T-helper 2 cell treated with Interferon-gamma antibody and Interleukin-4, amounts not matched to agents 5 μg/mL and 100 μg/mL, for 36 hours (primary cell): ENCODE measurements around the gene GLIPR1L1.
"Not testable (repeated sequence)": the region's sequence is repeated elsewhere in the genome, so short reads cannot be mapped to it uniquely, and the experiment has no call there.

Source experiments
- DNase-seq: peaks from one replicate; pipeline ENCODE4 v3.0.0; 2021; ENCODE audit warnings: low spot score
- H3K27ac Mint-ChIP-seq: one replicate; pipeline ENCODE4 v1.8.0; 2021; ENCODE audit warnings: mild to moderate bottlenecking, mixed read lengths
- H3K27me3 Mint-ChIP-seq: one replicate; pipeline ENCODE4 v1.8.0; 2021; ENCODE audit warnings: low read depth, mixed read lengths
- H3K36me3 Mint-ChIP-seq: one replicate; pipeline ENCODE4 v1.8.0; 2021; ENCODE audit warnings: low read depth, mixed read lengths
- H3K4me1 Mint-ChIP-seq: one replicate; pipeline ENCODE4 v1.8.0; 2021; ENCODE audit warnings: low read depth, mixed read lengths
- H3K4me3 Mint-ChIP-seq: one replicate; pipeline ENCODE4 v1.8.0; 2022; ENCODE audit warnings: mild to moderate bottlenecking, moderate library complexity, mixed read lengths
- H3K9me3 Mint-ChIP-seq: one replicate; pipeline ENCODE4 v1.8.0; 2021; ENCODE audit warnings: mixed read lengths

Gene GLIPR1L1

DNA sequence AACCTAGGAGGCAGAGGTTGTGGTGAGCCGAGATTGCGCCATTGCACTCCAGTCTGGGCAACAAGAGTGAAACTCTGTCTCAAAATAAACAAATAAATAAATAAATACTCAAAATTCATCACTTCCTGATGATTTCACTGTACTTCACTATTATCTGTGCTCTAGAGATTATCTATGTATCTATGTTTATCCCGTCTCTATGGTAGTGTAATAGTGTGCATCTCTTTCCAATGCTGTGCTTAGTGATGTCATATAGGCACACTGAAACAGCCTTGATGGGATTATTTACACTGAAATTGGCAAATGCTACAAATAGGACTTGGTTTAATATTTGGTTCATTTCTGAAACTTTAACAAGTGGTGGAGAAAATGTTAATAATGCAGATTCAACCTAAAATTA, 10.8 kb upstream of the GLIPR1L1 start:
- peaks cover 28% of the 10 kb centered on the region for H3K27me3 Mint-ChIP-seq
- H3K27ac Mint-ChIP-seq = no peak overlapping the region
- no peaks in the 10 kb centered on the region for H3K9me3 Mint-ChIP-seq
- no peaks in the 10 kb centered on the region for H3K36me3 Mint-ChIP-seq
- H3K4me3 Mint-ChIP-seq = no peak overlapping the region
- no peak for DNase-seq
- no peaks in the 10 kb centered on the region for H3K4me1 Mint-ChIP-seq

DNA sequence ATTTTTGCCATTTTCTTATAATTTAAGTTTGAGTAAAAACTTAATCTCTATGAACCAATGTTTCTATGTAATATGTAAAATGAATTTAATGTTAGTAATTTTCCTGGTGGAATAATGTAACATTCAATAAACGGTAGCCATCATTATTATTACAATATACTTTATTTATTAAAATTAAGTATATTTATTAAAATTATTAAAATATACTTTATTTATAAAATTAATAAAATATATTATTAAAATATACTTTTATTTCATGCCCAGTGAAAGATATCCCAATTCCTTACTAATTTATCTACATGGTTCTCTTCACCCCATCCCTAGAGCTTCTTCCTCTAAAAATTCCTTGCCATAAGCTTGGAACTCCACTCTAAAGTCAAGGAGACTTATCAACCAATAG, 6.8 kb upstream of the GLIPR1L1 start:
- Mint-ChIP-seq H3K4me3 (no peak overlapping the region), H3K27me3 (peaks cover 44% of the 10 kb centered on the region)
- DNase-seq = no peak

DNA sequence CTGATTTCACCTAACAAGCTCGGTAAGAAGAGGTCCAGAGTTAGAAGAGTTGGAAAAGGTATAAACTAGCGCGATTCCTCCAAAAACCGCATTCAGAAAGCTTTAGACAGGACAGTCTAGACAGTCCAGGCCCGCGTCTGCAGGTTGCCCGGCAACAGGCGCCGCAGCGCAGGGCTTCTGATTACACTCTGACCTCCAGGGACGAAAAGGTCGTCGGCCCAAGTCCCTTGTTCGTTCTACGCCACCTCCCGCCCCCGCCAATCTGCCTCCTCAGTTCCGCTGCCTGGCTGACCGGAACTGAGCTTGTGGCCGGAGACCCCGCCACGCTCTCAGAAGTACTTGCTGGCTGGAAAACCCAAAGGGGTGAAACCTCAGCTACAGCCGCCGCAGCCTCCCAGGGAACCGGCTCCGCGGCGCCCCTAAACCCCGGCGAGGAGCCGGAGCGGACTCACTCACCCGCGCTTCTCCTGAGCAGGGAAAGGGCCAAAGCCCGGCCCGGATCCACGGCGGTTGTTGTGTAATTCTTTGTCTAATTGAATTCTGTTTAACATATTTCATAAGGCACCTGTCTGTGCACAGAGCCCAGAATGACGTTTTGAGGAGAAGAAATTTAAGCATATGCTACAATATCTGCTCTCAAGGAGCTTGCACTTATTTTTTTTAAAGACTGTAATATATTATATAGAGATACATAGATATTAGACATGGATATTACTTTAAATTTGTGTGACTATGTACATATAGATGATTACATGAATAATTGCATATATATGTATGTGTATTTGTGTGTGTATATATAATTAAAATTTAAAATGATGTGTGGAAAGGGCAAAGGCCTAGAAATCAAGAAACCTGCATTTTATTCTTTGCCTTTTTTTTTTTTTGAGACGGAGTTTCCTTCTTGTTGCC, 4.3 kb upstream of the GLIPR1L1 start, which contains the start of gene CAPS2:
Gene CAPS2 (minus strand): TSS at position 407 of the 909 bp plus-strand sequence. CDS start 3,826 bp downstream, outside the sequence.
- peak; percentile 60 for DNase-seq
- H3K4me1 Mint-ChIP-seq = peaks cover 18% of the 10 kb centered on the region
- peaks cover 65% of the 10 kb centered on the region for H3K27me3 Mint-ChIP-seq
- H3K27ac Mint-ChIP-seq = no peak within 1 kb of the TSS
- H3K36me3 Mint-ChIP-seq = no peaks in the 10 kb centered on the region
- peak within 1 kb of the TSS; percentile 84 for H3K4me3 Mint-ChIP-seq
- H3K9me3 Mint-ChIP-seq = no peaks in the 10 kb centered on the region

More for the DNA sequence above, 6.8 kb upstream of the GLIPR1L1 start:
- no peaks in the 10 kb centered on the region for H3K36me3 Mint-ChIP-seq
- H3K9me3 Mint-ChIP-seq = no peaks in the 10 kb centered on the region
- peaks cover 7% of the 10 kb centered on the region for H3K4me1 Mint-ChIP-seq
- no peak overlapping the region for H3K27ac Mint-ChIP-seq

DNA sequence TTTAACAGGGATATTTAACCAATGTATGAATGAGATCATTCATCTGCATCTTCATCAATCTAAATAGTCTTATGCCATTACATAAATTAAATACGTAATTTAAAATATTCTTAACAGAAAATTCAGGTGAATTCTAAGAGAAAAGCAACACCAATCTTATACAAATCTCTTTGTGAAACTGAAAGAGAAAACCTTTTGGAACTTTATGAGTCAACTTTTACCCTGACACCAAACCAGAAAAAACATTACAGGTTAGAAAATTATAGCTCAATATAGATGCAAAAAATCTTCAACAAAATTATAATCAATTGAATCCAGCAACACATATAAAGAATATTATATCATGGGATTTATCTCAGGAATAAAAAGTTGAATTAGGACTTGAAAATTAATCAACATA, 3.4 kb downstream of the GLIPR1L1 start:
- H3K36me3 Mint-ChIP-seq = no peaks in the 10 kb centered on the region
- no peaks in the 10 kb centered on the region for H3K9me3 Mint-ChIP-seq
- DNase-seq = no peak
- H3K4me3 Mint-ChIP-seq = no peak overlapping the region
- H3K27me3 Mint-ChIP-seq = peaks cover 64% of the 10 kb centered on the region
- H3K4me1 Mint-ChIP-seq = peaks cover 20% of the 10 kb centered on the region
- no peak overlapping the region for H3K27ac Mint-ChIP-seq

DNA sequence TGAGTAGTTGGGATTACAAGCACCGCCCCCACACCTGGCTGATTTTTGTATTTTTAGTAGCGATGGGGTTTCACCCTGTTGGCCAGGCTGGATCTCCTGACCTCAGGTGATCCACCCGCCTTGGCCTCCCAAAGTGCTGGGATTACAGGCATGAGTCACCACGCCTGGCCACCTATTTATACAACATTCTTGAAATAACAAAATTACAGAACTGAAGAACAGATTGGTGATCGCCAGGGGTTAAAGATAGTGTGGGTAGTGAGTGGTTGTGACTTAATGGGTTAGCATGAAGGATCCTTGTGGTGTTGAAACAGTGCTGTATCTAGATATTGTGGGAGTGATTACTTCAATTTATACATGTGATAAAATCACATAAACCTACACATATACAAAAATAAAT, 7.4 kb downstream of the GLIPR1L1 start:
- Mint-ChIP-seq H3K4me1 (peaks cover 13% of the 10 kb centered on the region), H3K27me3 (peaks cover 49% of the 10 kb centered on the region), H3K4me3 (no peak overlapping the region), H3K9me3 (no peaks in the 10 kb centered on the region), H3K27ac (no peak overlapping the region), H3K36me3 (no peaks in the 10 kb centered on the region)
- DNase-seq = no peak

DNA sequence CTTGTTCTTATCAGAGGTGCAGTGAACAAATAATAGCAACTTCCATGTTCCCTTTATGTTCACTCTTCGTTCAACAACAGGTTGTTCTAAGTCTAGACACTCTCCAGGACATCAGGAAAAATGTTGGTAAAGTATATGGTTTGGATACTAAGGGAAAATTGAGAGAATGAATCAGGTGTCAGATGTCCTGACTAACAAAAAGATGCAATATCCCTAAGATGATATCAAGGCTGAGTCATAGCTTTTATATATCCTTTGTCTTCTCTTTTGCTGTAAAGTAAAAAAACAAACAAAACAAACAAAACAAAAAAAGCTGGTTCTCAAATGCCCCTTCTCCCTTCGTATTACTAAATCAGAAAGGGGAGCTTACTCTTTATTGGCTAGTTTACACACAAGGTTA, 11.1 kb downstream of the GLIPR1L1 start:
- no peak overlapping the region for H3K4me3 Mint-ChIP-seq
- H3K9me3 Mint-ChIP-seq = no peaks in the 10 kb centered on the region
- H3K27ac Mint-ChIP-seq = no peak overlapping the region
- H3K36me3 Mint-ChIP-seq = no peaks in the 10 kb centered on the region
- peaks cover 40% of the 10 kb centered on the region for H3K27me3 Mint-ChIP-seq
- DNase-seq = no peak
- H3K4me1 Mint-ChIP-seq = peaks cover 7% of the 10 kb centered on the region

DNA sequence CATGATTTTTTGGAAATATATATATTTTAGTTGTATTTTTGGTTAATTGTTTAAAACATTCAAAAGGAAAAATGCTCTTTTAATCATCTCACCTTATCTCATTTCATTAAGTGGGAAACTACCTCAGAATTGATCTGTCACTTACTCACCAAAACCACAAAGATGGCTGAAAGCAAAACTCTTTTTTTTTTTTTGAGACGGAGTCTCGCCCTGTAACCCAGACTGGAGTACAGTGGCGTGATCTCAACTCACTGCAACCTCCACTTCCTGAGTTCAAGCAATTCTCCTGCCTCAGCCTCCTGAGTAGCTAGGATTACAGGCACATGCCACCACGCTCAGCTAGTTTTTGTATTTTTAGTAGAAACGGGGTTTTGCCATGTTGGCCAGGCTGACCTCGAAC, 11.7 kb downstream of the GLIPR1L1 start:
- peak; percentile 52 for DNase-seq
- H3K9me3 Mint-ChIP-seq, H3K36me3 Mint-ChIP-seq, H3K4me3 Mint-ChIP-seq, H3K27ac Mint-ChIP-seq: not testable (repeated sequence)
- peaks cover 11% of the 10 kb centered on the region for H3K4me1 Mint-ChIP-seq
- H3K27me3 Mint-ChIP-seq = peaks cover 36% of the 10 kb centered on the region

DNA sequence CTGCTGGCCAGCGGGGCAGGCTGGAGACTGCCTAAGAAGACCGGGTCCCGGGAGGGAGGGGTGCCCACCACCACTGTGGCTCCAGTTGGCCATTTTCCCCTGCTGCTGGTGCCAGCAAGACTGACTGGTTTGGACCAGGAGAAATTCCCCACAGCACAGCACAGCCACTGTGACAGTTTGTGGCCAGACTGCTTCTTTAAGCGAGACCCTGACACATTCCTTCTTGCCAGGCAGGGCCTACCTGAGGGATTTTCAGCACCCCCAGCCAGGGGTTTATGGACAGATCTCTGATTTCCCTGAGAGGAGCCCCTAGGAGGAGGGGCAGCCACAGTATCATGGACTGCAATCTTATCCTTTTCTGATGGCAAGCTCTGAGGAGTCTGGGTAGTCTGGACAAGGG, 15.5 kb downstream of the GLIPR1L1 start:
- Mint-ChIP-seq H3K4me3 (no peak overlapping the region), H3K36me3 (peaks cover 4% of the 10 kb centered on the region), H3K9me3 (peaks cover 24% of the 10 kb centered on the region), H3K4me1 (peaks cover 11% of the 10 kb centered on the region), H3K27ac (no peak overlapping the region), H3K27me3 (peaks cover 39% of the 10 kb centered on the region)
- DNase-seq = no peak

DNA sequence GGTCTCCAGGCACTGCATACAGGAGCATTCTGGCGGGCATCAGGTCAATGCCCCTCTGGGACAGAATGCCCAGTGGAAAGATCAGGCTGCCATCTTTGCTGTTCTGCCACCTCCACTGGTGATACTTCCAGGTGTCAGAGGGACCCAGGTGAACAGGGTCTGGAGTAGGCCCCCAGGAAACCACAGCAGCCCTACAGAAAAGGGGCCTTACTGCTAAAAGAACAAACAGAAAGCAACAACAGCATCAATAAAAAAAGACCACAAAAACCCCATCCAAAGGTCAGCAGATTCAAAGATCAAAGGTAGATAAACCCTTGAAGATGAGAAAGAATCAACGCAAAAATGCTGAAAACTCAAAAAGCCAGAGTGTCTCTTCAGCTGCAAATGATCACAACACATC, 15.9 kb downstream of the GLIPR1L1 start:
- Mint-ChIP-seq H3K4me1 (peaks cover 11% of the 10 kb centered on the region), H3K27me3 (peaks cover 39% of the 10 kb centered on the region), H3K27ac (no peak overlapping the region), H3K9me3 (peaks cover 28% of the 10 kb centered on the region), H3K36me3 (peaks cover 4% of the 10 kb centered on the region), H3K4me3 (no peak overlapping the region)
- DNase-seq = no peak

DNA sequence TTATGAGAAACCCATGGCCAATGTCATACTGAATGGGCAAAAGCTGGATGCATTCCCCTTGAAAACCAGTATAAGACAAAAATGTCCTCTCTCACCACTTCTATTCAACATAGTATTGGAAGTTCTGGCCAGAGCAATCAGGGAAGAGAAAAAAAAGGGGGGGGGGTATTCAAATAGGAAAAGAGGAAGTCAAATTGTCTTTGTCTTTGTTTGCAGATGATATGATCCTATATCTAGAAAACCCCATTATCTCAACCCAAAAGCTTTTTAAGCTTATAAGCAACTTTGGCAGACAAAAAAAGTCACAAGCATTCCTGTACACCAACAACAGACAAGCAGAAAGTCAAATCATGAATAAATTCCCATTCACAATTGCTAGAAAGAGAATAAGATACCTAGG, 19.5 kb downstream of the GLIPR1L1 start:
- Mint-ChIP-seq H3K4me1 (peaks cover 8% of the 10 kb centered on the region), H3K27me3 (peaks cover 24% of the 10 kb centered on the region), H3K27ac (no peak overlapping the region), H3K9me3 (peaks cover 28% of the 10 kb centered on the region), H3K36me3 (peaks cover 4% of the 10 kb centered on the region), H3K4me3 (no peak overlapping the region)
- DNase-seq = no peak

DNA sequence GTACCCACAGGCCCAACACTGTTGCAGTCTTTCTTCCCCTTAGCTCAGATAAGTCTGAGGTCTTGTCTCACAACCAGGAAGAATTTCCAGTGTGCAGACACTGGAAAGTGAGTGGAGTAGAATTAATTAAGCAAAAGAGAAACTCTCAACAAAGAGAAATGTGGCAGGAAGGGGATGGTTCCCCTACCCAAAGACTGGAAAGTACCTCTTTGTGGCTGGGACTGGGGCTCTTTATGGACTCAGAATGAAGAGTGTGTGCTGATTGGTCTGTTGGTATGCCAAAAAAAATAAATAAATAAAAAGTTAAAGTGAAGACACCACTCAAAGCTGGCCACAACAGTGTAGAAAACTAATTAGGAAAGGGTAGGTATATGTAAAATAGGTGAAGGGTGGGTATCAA, 26.4 kb downstream of the GLIPR1L1 start:
- DNase-seq = no peak
- no peak overlapping the region for H3K4me3 Mint-ChIP-seq

DNA sequence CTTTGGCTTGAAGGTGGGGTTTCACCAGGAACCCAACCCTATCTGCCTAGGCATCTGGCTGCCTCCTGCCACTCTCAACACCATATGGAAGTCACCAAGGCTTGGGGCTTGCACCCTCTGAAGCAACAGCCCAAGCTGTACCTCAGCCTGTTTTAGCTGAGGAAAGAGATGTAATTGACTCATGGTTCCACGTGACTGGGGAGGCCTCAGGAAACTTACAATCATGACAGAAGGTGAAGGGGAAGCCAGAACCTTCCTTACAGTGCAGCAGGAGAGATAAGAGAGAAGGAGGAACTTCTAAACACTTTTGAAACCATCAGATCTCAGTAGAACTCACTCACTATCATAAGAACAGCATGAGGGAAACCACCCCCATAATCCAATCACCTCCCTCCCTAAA, 26.9 kb downstream of the GLIPR1L1 start:
- no peaks in the 10 kb centered on the region for H3K36me3 Mint-ChIP-seq
- no peak for DNase-seq
- peaks cover 4% of the 10 kb centered on the region for H3K9me3 Mint-ChIP-seq
- H3K27ac Mint-ChIP-seq = no peak overlapping the region
- H3K4me3 Mint-ChIP-seq = no peak overlapping the region
- H3K27me3 Mint-ChIP-seq = no peaks in the 10 kb centered on the region
- H3K4me1 Mint-ChIP-seq = peaks cover 10% of the 10 kb centered on the region

More for the DNA sequence above, 26.4 kb downstream of the GLIPR1L1 start:
- H3K36me3 Mint-ChIP-seq = no peaks in the 10 kb centered on the region
- no peak overlapping the region for H3K27ac Mint-ChIP-seq
- H3K9me3 Mint-ChIP-seq = peaks cover 4% of the 10 kb centered on the region
- H3K4me1 Mint-ChIP-seq = peaks cover 8% of the 10 kb centered on the region
- no peaks in the 10 kb centered on the region for H3K27me3 Mint-ChIP-seq

DNA sequence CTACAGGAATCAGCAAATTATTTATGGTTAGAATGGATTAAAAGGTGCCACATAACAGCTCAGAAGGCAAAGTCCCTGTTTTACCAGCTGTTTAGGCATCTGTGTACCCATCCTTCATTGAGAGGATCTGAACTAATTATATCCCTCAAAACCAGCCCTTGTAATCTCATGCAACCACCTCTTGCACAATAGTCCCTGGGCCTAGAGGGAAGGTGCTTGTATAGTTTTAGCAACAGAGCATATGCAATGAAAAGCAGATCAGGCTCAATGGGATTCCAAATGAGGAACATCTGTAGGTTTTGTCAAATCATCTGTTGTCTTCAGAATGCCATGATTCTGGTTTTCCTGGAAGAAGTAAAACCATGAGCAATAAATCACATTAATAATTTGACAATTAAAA, 30.4 kb downstream of the GLIPR1L1 start:
- DNase-seq = no peak
- H3K4me3 Mint-ChIP-seq = no peak overlapping the region
- no peak overlapping the region for H3K27ac Mint-ChIP-seq
- peaks cover 4% of the 10 kb centered on the region for H3K9me3 Mint-ChIP-seq
- no peaks in the 10 kb centered on the region for H3K36me3 Mint-ChIP-seq
- peaks cover 5% of the 10 kb centered on the region for H3K27me3 Mint-ChIP-seq
- H3K4me1 Mint-ChIP-seq = peaks cover 15% of the 10 kb centered on the region

DNA sequence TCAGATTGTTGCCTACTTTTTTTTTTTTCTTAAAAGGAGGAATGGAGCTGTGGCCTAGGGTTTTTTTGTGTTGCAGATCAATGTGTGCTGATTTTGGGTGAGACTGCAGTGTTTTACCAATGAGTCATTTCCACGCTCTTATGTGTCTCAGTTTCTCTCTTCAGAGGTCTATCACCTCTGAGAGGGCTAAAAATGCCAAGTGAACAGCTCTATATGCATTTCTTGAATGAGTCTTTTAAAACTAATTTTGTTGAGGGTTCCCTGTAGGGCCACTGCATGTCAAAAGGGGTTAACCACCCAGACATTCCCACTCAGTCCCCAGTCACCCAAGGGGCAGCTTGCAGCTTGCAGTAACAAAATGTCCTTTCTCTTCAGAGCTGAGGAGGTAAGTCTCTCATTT, 32.2 kb downstream of the GLIPR1L1 start:
- Mint-ChIP-seq H3K27ac (no peak overlapping the region), H3K9me3 (no peaks in the 10 kb centered on the region), H3K4me3 (no peak overlapping the region), H3K36me3 (no peaks in the 10 kb centered on the region), H3K4me1 (peaks cover 7% of the 10 kb centered on the region), H3K27me3 (peaks cover 5% of the 10 kb centered on the region)
- DNase-seq = no peak

DNA sequence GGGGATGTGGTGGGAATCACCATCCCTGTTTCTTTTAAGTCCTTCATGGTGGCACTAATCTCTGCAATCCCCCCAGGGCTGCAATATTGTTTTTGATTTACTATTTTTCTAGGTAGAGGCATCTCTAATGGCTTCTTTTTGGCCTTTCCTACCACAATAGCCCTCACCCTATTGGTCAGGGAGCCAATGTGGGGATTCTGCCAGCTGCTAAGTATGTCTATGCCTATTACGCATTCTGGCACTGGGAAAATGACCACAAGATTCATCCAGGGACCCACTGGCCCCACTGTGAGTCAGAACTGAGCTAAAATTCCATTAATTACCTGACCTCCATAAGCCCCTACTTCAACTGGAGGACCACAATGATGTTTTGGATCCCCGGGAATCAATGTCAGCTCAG, 40.5 kb downstream of the GLIPR1L1 start:
- no peaks in the 10 kb centered on the region for H3K27me3 Mint-ChIP-seq
- H3K9me3 Mint-ChIP-seq = no peaks in the 10 kb centered on the region
- no peak for DNase-seq
- H3K36me3 Mint-ChIP-seq = no peaks in the 10 kb centered on the region
- no peak overlapping the region for H3K27ac Mint-ChIP-seq
- no peak overlapping the region for H3K4me3 Mint-ChIP-seq
- no peaks in the 10 kb centered on the region for H3K4me1 Mint-ChIP-seq
